HepG2 (cell line): Measurements from ENCODE around the gene SPSB2. TPM values are rescaled to one million over a fixed set of nuclear protein-coding genes. Genes with fewer than 3 reads are reported as not detected.

Experiments
- FOSL2 ChIP-seq: sonication (generic); formaldehyde crosslinking; IDR thresholded peaks from 2 replicates; pipeline ENCODE4 v1.4.0; 2020; ENCODE audit warnings: missing genetic modification reagents
- FUBP1 ChIP-seq: sonication (generic); formaldehyde crosslinking; IDR thresholded peaks from 2 replicates; pipeline ENCODE4 v1.5.1; 2020; ENCODE audit warnings: missing genetic modification reagents, mild to moderate bottlenecking, borderline replicate concordance
- GATAD2A ChIP-seq: IDR thresholded peaks from 2 replicates; pipeline ENCODE4 v1.6.1; 2016
- HNF4G ChIP-seq, 2 experiments: sonication (generic) in 1 of 2; formaldehyde crosslinking in 1 of 2; IDR thresholded peaks; 2 replicates each; pipeline versions ENCODE4 v1.4.0 to v1.6.1; 2011 to 2020; ENCODE audit warnings: borderline replicate concordance in 2 of 2, low read depth in 2 of 2, mild to moderate bottlenecking in 2 of 2, low read length in 1 of 2, missing genetic modification reagents in 1 of 2, moderate library complexity in 1 of 2
- MATR3 ChIP-seq: sonication (generic); formaldehyde crosslinking; IDR thresholded peaks from 2 replicates; pipeline ENCODE4 v1.4.0; 2020; ENCODE audit warnings: missing genetic modification reagents
- NR2F1 ChIP-seq, 2 experiments: fragments of 450-650 bp in 1 of 2; formaldehyde crosslinking in 1 of 2; IDR thresholded peaks; 2 replicates each; pipeline versions ENCODE4 v1.5.0 to v1.6.1; 2016 to 2020; ENCODE audit warnings: mild to moderate bottlenecking in 1 of 2, missing compliant biosample characterization in 1 of 2, missing genetic modification reagents in 1 of 2, moderate library complexity in 1 of 2
- PAXIP1 ChIP-seq: sonication (generic); formaldehyde crosslinking; conservative IDR thresholded peaks from 2 replicates; pipeline ENCODE4 v1.4.0; 2020; ENCODE audit warnings: mild to moderate bottlenecking, missing genetic modification reagents, moderate library complexity
- PHF8 ChIP-seq: sonication (generic); formaldehyde crosslinking; IDR thresholded peaks from 2 replicates; pipeline ENCODE4 v1.5.0; 2020; ENCODE audit warnings: missing genetic modification reagents
- SCMH1 ChIP-seq: sonication (generic); formaldehyde crosslinking; IDR thresholded peaks from 2 replicates; pipeline ENCODE4 v1.9.0; 2021; ENCODE audit warnings: missing genetic modification reagents, mild to moderate bottlenecking, borderline replicate concordance
- SRF ChIP-seq: IDR thresholded peaks from 2 replicates; pipeline ENCODE4 v1.6.1; 2011; ENCODE audit warnings: mild to moderate bottlenecking, low read depth, low read length, moderate library complexity
- TRIM24 ChIP-seq: sonication (generic); formaldehyde crosslinking; IDR thresholded peaks from 2 replicates; pipeline ENCODE4 v1.8.0; 2022; ENCODE audit warnings: mild to moderate bottlenecking, missing genetic modification reagents
- ZBTB8A ChIP-seq: sonication (generic); formaldehyde crosslinking; IDR thresholded peaks from 2 replicates; pipeline ENCODE4 v1.4.0; 2020; ENCODE audit warnings: mild to moderate bottlenecking, low read depth, missing genetic modification reagents, borderline replicate concordance
- ZHX2 ChIP-seq, 2 experiments: sonication (generic) in 1 of 2; formaldehyde crosslinking in 1 of 2; IDR thresholded peaks; 2 replicates each; pipeline versions ENCODE4 v1.6.1 to v1.9.0; 2014 to 2022; ENCODE audit warnings: antibody characterized with exemption in 1 of 2, borderline replicate concordance in 1 of 2, inconsistent platforms in 1 of 2, low read depth in 1 of 2, missing genetic modification reagents in 1 of 2
- ZNF101 ChIP-seq: sonication (generic); formaldehyde crosslinking; IDR thresholded peaks from 2 replicates; pipeline ENCODE4 v1.4.0; 2020; ENCODE audit warnings: mild to moderate bottlenecking, low read depth, missing genetic modification reagents, borderline replicate concordance
- ZNF547 ChIP-seq: sonication (generic); formaldehyde crosslinking; IDR thresholded peaks from 2 replicates; pipeline ENCODE4 v1.5.1; 2020; ENCODE audit warnings: mild to moderate bottlenecking, missing genetic modification reagents
- polyA plus RNA-seq, 8 experiments: library from polyadenylated mRNA; depleted of rRNA in 3 of 8; stranded (reverse) in 7 of 8; unstranded in 1 of 8; fragments of >200 nt; fragmentation: Illumina TruSeq in 4 of 8; extraction: Trizol in 4 of 8; gene quantifications; 2 replicates each; pipeline versions ENCODE4 v1.2.1 to v1.2.3, GENCODE V29; 2011 to 2016; ENCODE audit warnings: low read depth in 4 of 8, missing spikeins in 1 of 8, mixed read lengths in 1 of 8; ENCODE audit not compliant: insufficient read depth in 1 of 8
- total RNA-seq, 5 experiments: library from RNA; depleted of rRNA; stranded (reverse); fragments of >200 nt; fragmentation: Illumina TruSeq; extraction: Trizol; gene quantifications; 2 replicates each; pipeline ENCODE4 v1.2.3, GENCODE V29; 2016; ENCODE audit warnings: low read depth in 1 of 5

The SPSB2 gene
- total and polyA plus RNA-seq, 2 of the 13 experiments (the other 11 are each of a cell fraction or from before 2014, with no cell fraction given), result 2.0 to 6.2 TPM

DNA sequence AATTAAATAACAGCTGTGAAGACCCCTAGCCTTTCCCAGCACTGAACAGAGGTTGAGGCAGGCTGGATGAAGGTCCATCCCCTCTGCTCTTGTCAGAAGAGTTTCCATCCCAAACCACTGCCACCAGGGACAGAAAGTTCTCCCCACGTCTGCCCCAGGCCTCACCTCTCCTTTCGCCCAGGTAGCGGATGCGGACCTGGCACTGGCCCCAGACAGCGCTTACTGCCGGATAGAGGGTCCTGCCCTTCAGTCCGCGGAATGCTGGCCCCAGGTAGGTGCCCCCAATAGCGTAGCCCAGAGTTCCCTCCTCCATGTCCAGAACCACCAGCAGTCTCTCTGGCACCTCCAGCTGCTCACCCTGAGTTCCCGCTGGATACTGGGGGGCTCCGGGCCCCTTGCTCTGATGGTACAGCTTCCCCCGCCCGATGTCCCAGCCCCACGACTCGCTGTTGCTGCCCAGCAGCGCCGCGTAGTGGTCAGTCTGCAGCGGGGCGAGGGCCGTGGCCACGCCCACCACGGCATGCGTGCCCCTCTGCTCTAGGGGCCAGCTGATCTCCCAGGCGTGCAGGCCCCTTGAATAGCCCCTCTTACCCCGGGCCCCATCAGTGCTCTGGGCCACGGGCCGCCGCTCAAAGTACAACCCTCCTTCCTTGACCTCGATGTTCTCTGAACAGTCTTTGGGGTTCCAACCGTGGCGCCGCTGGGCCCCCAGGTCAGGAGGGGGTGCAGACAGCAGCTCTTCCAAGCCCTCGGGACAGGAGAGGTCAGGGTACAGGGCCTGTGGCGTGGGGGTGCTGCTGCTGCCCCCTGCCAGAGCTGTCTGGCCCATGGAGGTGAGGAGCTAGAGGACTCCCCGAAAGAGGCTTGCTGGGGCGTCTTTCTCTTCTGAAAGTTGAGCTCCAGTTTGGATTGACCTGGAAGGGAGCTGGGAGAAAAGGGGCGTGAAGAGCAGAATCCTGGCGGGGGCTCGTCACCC lies 742 bp downstream of the SPSB2 start (continued):
- TF ChIP-seq HNF4G (IDR thresholded peaks at IDR 0.05; ENCODE audit: borderline replicate concordance, low read depth, low read length), result no peak; the same call in 1 of the 2 replicates
- no peak for TF ChIP-seq HNF4G (CRISPR knock-in tag; IDR thresholded peaks at IDR 0.05; ENCODE audit: borderline replicate concordance, low read depth)
- TF ChIP-seq SRF, result no peak
- TF ChIP-seq SCMH1 (CRISPR knock-in tag), result no peak
- TF ChIP-seq PHF8 (CRISPR knock-in tag), result peak; percentile 53
- no peak for TF ChIP-seq ZBTB8A
- TF ChIP-seq TRIM24 (CRISPR knock-in tag), result no peak
- no peak; the same call in 1 of the 2 replicates for TF ChIP-seq GATAD2A (CRISPR knock-in tag)
- no peak for TF ChIP-seq FUBP1 (CRISPR knock-in tag)
- peak; percentile 82; the same call in 1 of the 2 replicates for TF ChIP-seq ZNF101 (CRISPR knock-in tag)
- no peak for TF ChIP-seq ZNF547 (CRISPR knock-in tag)
- TF ChIP-seq ZHX2 (IDR thresholded peaks at IDR 0.05; ENCODE audit: low read depth), result no peak
- no peak for TF ChIP-seq ZHX2 (CRISPR knock-in tag; IDR thresholded peaks at IDR 0.05; ENCODE audit: borderline replicate concordance)
- TF ChIP-seq NR2F1 (CRISPR knock-in tag; IDR thresholded peaks at IDR 0.05), result no peak; a peak in 1 of 4 replicates
- peak; percentile 60 for TF ChIP-seq FOSL2 (CRISPR knock-in tag)
- TF ChIP-seq MATR3 (CRISPR knock-in tag), result no peak
- TF ChIP-seq PAXIP1 (CRISPR knock-in tag), result peak; percentile 63
